ENCODE results near the gene C11orf52.
A peak's percentile ranks its signal among the peaks of the same experiment; 100 is the strongest.
"Not testable (repeated sequence)": the region's sequence is repeated elsewhere in the genome, so short reads cannot be mapped to it uniquely, and the experiment has no call there.

C11orf52 gene

DNA sequence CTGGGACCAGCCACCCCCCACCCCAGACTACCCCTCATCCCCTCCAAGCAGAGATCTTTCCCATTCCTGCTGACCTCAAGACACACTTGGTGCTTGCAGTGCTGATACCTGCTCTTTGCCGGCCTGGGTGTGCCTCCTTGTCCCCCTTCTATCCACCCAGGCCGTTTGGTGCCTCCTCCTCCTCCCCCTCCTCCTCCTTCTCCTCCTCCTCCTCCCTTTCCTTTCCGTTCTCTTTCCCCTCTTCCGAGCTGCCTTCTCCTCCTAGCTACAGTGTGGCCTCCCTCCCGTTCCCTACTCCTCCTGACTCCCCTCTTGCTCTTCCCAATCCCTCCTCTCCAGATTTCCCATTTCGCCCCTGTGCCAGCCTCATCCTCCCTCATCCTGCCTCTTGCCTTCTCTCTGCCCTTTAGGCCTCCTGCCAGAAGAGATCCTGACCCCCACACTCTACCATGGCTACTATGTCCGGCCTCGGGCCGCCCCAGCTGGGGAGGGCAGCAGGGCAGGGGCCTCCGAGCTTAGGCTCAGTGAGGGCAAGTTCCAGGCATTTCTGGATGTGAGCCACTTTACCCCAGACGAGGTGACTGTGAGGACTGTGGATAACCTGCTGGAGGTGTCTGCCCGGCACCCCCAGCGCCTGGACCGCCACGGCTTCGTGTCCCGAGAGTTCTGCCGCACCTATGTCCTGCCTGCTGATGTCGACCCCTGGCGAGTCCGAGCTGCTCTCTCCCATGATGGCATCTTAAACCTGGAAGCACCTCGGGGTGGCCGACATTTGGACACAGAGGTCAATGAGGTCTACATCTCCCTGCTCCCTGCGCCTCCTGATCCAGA is 5.5 kb upstream of the C11orf52 start:
- peak in 1 of 2 donors; percentile 43 for DNase-seq

DNA sequence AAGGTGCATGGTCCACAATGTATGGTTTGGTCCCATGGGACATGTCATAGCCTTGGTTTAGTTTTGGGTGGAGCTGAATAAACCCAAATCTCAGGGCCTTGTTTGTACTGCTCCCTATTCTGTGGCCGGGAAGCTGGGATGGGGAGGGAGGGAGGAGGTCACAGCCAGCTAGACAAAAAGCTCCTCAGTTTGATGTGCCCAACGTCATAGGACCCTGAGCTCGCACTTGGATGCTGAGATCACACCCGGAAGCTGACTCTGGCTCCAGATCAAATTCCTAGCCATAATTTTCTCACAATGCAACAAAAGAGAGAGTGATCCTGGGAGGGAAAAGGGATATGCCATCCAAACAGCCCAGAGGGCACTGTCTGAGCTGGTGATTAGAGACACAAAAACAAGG is 4.7 kb upstream of the C11orf52 start:
- DNase-seq = peak; percentile 83 to 85

DNA sequence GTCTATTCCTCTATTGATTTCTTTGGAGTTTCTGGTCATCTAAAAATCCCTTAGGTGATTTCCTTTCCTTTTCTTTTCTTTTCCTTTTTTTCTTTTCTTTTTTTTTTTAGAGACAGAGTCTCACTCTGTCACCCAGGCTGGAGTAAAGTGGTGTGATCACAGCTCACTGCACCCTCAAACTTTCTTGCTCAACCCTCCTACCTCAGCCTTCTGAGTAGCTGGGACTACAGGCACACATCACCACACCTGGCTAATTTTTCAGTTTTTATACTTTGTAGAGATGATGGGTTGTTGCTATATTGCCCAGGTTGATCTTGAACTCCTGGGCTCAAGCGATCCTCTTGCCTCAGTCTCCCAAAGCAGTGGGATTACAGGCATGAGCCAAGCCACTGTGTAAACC is 1.9 kb upstream of the C11orf52 start:
- DNase-seq = no peak

DNA sequence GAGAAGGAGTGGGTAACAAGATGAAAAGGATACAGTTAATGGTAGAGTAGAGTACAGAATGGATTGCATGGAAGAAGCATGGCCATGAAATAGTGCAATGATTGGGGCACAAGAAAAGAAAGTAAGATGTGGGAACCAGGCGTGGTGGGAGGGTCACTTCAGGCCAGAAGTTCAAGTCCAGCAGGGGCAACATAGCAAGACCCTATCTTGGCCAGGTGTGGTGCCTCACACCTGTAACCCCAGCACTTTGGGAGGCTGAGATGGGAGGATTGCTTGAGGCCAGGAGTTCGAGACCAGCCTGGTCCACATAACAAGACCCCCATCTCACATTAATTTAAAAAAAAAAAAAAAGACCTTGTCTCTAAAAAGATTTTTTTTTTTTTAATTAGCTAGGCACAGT is 1.4 kb upstream of the C11orf52 start:
- no peak for DNase-seq

DNA sequence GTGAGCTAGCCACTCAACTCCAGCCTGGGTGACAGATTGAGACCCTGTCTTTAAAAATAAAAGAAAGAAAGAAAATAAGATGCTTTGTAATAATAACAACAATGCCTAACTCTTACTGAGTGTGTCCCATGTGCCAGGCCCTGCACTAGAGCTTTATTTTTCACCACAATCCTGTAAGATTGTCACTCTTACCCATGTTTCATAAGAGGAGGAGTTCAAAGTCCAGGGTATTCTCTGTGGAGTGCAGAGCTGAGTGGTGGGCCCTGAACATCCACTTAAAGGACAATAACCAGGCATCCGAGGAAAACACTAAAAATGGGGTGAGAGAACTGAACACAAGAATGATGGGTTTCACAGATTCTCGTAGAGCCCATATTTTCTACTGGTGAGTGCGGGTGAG is 925 bp upstream of the C11orf52 start:
- DNase-seq = no peak

DNA sequence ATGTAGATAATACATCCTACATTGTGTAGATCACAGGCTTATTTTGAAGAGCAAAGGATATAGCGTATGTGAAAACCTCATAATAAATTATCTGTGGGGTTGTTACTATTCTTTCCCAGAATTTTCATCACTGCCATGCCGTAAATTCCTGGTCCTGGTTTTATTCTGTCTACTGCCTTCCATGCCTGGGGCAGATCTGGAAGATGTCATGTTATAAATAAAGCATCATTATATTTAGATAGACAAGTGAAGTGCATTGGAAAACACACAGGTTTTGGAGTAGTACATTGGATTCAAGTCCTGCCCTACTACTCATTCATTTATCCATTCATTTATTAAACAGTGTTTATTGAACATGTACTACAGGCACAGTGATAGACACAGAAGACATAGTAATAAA is 2.2 kb downstream of the C11orf52 start:
- no peak for DNase-seq

DNA sequence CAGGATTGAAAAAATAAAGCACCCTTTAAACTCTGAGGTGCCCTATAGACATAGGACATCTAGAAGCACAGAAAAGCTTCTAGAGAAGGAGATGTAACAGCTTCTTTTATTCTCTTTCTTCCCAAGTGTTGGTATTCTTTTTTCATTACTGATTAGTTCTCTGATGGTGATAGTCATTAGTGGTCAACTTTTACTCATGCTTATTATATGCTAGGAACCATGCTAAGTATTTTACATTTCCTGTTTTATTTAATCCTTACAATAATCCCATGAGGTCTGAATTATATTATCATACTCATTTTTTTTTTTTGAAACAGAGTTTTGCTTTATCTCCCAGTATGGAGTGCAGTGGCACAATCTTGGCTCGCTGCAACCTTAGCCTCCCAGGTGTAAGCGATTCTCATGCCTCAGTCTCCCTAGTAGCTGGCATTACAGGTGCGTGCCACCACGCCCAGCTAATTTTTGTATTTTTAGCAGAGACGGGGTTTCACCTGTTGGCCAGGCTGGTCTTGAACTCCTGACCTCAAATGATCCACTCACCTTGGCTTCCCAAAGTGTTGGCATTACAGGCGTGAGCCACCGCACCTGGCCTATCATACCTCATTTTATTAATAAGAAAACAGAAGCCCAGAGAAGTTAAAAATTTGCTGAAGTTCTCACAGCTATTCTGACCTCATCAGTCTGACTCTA is 3.0 kb downstream of the C11orf52 start:
- no peak for DNase-seq

DNA sequence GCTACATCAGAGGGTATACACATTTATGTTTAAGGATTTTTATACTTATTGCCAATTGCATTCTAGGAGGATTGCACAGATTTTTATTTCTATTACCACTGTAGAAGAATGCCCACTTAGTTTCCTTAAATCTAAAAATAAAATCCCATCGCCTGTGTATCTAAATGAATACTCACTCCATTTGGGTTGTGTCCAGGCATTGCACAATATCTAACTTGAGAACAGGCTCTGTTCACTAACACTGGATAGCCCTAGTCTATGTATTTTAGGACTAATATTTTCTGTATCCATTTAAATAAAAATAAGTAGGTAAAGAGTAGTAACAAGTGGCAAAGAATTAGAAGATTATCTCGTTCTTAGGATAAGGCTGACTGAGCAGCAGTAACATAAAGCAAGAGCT is 4.1 kb downstream of the C11orf52 start:
- DNase-seq = peak in 1 of 2 donors; percentile 47

DNA sequence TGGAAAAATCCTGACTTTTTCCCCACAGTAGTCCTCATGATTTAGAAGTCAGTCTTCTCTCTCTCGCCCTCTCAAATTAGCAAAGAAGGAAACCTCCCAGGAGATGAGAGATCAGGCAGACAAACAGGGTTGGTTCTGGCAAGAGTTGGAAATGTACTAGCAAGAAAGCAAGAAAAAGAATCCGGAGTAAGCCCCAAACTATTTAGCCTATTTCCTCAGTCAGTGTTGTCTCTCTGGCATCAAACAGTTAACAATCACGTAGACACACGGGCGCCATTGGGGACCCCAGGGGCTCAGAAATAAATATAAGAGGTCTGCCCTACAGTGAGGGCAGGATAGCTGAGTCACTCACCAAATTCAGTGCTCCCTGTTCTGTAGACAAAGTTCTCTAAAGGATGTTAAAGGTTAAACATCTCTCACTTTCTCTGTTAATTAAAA is 4.7 kb downstream of the C11orf52 start:
- no peak for DNase-seq

DNA sequence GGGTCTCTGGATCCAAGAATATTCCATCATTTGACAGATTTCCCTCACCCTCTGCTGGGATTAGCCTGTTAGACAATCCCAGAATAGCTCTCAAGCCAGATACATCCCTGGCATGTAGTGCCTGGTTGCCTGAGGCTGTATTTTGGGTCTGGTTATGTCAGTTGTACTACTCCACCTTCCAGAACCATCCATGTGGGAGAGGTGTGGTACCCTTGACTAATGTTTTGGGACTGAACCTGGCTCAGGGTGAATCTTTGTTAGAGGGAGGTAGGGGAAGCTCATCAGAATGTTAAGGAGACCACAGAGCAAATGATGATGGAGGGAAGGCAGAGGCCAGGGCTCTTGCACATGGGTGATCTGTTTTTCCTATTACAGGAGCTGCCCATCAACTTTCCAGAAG is 5.2 kb downstream of the C11orf52 start:
- DNase-seq = no peak

DNA sequence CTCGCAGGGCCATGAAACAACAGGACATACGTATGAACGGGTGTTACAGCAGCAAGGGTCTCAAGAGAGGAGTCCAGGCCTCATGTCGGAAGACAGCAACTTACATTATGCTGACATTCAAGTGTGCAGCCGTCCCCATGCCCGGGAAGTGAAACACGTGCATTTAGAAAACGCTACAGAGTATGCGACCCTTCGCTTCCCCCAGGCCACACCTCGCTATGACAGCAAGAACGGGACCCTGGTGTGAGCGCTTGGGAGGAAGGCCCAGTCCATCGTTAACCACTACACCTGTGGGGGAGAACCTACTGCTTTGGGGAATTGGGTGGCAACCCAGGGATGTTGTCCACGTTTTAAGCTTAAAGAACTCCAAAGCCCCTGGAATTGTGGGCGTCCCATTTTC is 7.2 kb downstream of the C11orf52 start:
- no peak for DNase-seq

DNA sequence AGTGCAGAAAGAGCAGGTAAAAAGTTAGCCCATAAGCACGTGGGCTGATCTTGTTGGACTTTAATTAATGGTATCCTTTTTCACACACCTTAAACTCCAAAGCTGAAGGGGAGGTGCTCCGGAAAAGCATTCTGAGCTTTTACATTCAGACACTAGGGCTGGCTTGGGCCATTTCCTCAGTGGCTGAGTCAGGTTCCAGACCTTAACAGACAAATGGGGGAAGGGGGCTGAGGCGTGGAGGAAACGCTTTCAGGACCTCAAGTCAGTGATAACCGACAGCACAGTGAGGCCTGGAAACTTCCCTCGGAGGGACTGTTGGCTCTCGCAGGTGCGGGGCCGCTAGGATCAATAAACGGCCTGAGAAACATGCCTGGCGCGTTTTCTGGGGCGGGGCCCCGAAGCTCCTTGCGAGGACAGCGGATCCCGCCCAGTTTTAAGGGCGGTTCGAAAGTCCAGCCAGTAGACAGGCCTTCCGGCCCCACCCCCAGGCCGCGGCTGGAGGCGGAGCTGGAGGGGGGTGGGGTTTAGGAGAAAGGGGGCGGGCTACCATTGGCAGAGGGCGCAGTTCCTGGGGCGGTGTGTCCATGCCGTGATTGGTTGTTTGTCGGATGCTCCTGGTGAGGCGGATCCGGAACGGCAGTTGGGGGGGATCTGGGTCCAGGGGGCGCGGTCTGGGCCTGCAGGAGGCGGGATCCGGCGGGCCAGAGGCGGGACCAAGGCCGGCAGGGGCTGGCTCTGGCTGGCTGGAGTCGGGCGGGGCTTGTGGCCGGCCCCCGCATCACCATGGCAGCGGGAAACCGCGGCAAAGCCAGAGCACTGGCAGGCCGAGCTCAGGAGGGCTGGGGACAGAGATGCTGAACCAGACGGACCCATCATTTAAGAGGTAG is 8.0 kb downstream of the C11orf52 start:
- DNase-seq = peak; percentile 97 to 98

DNA sequence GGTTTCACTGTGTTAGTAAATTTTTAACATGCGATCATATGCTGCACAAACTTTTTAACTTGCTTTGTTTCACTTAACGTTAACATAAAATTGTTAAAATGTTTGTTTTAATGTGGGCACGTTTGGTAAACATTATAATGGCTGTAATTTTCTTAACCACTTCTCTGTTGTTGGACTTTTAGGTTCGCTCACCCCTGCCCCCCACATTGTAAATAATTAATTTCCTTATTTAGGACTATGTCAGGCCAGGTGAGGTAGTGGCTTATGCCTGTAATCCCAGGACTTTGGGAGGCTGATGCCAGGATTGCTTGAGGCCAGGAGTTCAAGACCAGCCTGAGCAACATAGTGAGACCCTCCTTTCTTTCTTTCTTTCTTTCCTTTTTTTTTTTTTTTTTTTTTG is 11.8 kb downstream of the C11orf52 start:
- DNase-seq = no peak

DNA sequence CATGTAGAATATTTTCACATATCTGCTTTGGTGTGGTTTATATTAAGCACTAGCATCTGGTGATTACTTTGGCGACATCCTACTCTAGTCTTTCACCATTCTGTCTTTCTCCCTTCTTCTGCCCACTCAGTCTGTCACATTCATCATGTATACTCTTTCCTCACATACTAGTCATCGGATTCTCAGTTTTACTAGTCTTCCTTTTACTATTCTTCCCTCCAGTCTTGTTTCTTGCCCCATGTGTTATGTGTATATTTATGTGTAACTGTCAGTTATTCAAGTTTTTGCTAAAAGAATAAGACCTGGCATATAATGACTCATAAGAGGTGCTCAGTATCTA is 13.9 kb downstream of the C11orf52 start:
- peak in 1 of 2 donors; percentile 28 for DNase-seq

DNA sequence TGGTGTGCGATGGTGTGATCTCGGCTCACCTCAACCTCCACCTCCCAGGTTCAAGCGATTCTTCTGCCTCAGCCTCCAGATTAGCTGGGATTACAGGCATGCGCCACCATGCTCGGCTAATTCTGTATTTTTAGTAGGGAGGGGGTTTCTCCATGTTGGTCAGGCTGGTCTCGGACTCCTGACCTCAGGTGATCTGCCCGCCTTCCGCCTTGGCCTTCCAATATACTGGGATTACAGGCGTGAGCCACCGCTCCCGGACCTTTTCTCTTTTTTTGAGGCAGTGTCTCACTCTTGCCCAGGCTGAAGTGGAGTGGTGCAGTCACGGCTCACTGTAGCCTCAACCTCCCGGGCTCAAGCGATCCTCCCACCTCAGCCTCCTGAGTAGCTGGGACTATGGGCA is 14.5 kb downstream of the C11orf52 start:
- not testable (repeated sequence) for DNase-seq

DNA sequence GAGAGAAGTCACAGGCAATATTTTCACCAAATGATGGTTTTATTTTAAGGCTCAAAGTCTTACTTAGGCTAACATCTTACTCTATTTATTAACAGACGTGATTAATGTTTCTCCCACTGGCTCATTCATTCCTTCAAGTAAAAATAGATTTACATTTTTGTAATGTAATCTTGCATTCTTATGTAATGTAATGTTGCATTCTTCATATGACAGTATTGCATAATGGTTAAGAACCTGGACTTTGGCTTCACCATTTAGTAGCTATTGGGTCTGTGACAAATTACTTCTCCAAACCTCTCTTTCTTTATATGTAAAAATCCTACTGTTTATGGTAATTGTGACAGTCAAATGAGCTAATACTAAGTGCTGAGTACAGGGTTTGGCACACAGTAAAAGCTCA is 15.2 kb downstream of the C11orf52 start:
- DNase-seq = no peak

DNA sequence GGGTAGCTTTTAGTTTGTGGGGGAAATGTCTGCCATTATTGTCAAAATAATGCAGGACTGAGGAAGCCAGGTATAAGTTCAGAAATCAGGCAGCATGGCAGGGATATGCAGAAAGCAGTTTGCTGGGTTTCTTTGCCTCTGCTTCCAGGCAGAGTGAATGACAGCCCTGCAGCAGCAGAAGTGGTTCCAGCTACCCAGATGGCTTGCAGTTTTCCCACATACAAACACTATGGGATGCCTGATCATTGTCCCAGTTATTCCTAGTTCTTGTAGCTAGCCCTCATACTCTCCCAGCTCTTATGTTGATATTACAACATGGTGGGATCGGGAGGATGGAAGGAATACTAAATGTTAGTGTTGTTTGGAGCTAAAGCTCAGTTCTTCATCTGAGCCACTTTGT is 15.6 kb downstream of the C11orf52 start:
- DNase-seq = no peak

DNA sequence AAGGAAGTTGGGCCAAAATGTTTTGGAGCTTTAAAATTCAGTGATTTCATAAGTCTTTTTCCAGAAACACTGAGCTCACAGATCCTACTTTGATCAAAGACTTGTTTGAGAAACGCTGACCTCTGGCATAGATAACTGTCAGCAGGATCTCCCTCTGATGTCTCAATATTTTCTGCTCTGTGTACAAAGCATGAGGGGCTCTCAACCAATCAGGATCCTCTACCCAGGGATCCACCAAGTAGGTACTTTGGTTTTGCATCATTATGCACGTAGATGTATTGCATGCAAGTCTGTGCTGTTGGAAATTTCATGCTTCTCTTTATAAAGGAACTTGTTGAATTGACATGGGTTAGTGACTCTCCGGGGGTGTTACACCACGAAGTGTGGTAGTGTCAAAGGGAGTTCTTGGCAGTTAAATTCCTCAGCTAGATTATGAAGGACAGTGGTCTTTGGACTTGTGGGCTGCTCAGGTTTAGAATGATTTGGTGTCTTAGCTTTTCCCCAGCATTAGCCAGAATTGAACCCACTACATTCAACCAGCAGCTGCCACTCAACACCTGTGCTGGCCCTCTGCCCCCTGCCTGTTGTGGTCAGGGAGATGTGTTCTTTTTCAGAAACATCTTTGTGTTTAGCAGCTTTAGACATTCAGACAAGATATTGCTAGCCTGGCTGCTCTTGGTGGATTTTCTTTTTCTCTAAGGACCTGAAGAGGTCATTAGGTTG is 16.8 kb downstream of the C11orf52 start:
- DNase-seq = no peak

DNA sequence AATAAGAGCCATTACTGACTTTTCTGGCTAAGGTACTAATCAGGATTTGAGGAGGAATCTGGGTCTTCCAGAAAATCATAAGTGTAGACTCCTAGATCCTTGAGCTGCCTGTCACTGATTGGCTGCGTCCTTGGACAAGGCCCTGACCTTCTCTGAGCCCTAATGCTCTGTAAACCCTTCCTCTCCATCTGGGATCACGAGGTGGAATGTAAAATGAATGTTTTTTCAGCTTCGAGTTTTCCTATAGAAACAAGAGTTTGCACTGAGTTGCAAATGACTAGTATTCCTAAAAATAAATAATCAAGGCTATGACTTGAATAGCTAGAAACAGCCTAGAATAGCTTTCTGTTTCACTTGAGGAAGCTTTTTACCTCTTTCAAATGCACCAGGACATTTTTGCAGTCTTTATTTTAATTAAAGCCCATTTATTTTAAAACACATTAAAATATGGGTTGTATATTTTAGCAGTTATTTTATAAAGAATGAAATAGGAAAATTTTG is 17.4 kb downstream of the C11orf52 start:
- no peak for DNase-seq

DNA sequence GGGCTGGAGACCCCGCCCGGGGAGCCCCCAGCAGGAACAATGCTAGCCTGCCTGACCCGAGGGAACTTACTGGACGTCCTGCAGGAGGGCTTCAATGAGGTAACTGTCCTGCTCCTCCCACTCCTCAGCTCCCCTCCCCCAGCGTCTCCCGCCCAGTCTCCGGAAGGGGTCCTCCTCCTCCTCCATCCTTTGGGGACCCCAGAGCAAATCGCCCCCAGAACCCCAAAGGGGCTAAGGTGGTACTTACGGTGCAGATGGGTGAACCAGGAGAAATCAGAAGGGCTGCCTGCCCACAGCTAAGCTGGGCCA is 18.7 kb downstream of the C11orf52 start:
- DNase-seq = no peak

DNA sequence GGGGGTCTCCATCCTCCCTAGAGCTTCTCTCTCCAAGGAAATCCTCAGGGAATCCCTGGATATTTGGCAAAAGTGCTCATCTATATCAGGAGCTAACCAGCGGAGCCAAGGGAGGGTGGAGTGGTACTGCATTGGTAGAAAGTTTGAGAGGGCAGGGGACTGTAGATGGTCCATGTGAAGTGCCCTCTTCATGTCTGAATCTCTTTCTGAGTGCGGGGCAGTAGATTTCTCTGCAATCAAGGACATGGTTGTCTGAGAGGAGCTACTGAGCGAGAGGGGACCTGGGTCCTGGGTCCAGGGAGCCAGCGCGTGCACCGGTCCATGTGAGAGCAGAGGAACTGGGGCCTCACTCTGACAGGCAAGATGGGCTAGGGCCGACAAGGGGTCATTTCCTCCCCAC is 19.1 kb downstream of the C11orf52 start:
- no peak for DNase-seq

DNA sequence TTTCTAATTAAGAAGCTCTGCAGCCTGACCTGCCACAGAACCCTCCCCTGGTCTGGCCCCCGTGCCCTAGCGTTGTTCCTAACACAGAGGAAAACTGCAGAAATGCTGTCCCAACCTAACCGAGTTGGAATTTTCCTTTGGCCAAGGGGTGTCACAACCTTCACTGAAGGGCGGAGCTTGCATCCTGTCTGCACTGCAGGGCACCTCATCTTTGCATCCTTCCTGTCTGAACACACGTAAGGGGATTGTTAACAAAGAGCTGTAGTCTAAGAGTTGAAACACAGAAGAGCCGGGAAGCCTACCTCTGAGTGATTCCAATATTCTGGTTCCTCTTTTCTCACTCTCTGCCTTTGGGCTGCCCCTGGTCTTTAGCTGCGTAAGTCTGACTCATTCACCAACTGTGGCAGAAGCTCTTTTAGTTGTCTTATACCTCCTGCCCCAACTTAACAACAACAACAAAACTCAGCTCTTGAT is 20.0 kb downstream of the C11orf52 start:
- DNase-seq = peak in 1 of 2 donors; percentile 51
